Raji (cell line): Measurements from ENCODE around the gene GHITM.

Experiments used
- POLR2A ChIP-seq: IDR thresholded peaks from 2 replicates; pipeline ENCODE4 v1.6.1; 2011; ENCODE audit warnings: low read depth, low read length, control low read depth; ENCODE audit not compliant: insufficient read depth

Gene GHITM

DNA sequence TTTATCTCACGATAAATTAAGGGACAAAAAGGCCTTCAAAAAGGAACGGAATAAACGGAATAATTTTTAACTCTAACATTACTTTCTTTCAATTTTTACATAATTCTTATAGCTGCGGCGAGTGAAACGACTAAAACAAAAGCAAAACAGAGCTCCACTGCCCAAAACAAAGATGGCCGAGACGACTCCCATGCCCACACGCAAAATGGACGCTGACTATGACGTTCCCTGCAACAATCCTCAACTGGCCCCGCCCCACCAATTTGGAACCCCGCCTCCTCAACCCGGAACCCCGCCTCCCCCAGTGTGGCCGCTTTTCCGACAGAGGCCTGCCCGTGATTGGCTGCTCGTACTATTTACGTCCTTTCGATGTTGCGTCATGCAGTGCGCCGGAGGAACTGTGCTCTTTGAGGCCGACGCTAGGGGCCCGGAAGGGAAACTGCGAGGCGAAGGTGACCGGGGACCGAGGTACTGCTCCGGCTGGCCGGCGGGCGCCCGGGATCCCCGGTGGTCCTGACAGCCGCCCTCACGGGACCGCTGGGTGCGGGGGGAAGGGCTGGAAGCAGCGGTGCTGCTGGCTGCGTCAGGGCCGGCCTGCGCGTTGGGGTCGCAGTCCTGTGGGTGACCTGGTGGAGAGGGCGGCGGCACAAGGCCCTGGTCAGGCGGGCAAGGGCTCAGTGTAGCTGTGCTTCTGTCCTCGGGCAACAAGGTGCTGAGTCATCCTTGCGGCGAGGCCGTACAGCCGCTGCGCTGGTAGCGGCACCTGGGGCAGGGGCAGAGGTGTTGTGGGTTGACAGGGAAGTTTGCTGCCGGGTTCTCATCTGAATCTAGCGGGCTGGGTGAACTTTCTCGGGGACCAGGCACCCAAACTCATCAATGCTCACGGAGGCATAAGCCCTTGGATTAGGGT, at the start of gene GHITM:
GHITM (plus strand) TSS at position 384 of the 910 bp plus-strand sequence. CDS start 1,992 bp downstream, outside the sequence.
- peak; percentile 77 for TF ChIP-seq POLR2A

DNA sequence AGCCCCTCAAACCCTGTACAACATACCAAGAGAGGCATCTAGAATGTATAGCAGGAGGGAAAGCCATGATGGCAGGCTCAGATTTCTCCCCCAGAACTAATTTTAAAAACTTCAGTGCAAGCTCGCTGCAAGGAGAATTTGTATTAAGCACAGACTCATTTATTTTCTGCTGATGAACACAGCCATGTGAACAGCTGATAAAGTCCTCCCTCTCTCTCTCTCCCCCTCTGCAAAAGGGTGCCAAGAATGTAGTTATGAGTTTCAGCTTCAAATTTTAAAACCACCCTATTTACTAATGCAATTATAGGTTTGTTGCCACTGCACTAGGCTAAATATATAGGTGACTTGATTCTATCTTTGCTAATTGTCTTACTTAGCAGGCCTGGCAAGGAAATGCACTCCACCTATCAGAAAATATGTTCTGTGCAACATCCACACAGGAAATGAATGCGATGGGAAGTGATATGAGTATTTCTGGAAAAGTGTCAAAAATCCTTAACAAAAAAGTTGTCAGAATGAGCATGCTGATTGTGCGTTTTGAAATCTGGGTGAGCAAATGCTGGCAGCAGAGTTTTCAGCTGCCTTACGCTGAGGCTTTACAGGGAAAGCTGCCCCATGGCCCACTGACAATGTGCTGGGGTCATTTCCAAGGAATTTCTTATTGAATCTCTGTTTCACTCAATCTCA, 43.4 kb upstream of the GHITM start:
- TF ChIP-seq POLR2A = no peak

- no peak for TF ChIP-seq POLR2A
Measured at GRCh38 chr10:84097787-84098353, 41.4 kb upstream of the GHITM start.

DNA sequence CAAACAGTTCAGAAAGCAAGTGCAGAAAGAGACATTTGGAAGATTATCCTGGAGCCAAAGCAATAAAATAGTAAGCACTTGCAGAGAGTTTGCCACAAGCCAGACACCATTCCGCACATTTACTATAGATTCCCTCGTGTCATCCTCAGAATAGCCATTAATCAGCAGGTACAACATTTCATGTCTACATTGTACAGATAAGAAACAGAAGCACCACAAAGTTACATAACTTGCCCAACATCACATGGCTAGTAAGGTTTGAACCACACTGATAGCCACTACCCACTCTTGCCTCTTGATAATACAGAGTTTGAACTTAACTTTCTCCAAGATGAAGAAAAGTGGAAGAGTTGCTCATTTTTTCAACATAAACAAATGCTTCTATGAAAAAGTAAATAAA, 40.6 kb upstream of the GHITM start:
- no peak for TF ChIP-seq POLR2A

- no peak for TF ChIP-seq POLR2A
Measured at GRCh38 chr10:84101042-84101441, 38.3 kb upstream of the GHITM start.

DNA sequence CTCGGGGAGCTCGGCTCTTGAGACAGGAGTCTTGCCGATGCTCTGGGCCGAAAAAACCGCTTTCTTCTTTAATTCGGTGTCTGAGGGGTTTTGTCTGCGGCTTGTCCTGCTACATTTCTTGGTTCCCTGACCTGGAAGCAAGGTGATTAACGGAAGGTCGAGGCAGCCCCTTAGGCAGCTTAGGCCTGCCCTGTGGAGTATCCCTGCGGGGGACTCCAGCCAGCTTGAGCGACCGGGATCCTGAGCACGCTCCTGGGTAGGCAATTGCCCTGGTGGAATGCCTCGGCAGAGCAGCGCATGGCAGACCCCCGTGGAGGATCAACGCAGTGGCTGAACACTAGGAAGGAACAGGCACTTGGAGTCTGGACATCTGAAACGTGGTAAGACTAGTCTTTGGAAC, 30.5 kb upstream of the GHITM start:
- no peak for TF ChIP-seq POLR2A

GRCh38 chr10:84114088-84114667, 25.1 kb upstream of the GHITM start:
- TF ChIP-seq POLR2A = no peak

- no peak for TF ChIP-seq POLR2A
Measured at GRCh38 chr10:84117686-84118394, 21.5 kb upstream of the GHITM start.

- no peak for TF ChIP-seq POLR2A
Measured at GRCh38 chr10:84118395-84119006, 20.8 kb upstream of the GHITM start.

DNA sequence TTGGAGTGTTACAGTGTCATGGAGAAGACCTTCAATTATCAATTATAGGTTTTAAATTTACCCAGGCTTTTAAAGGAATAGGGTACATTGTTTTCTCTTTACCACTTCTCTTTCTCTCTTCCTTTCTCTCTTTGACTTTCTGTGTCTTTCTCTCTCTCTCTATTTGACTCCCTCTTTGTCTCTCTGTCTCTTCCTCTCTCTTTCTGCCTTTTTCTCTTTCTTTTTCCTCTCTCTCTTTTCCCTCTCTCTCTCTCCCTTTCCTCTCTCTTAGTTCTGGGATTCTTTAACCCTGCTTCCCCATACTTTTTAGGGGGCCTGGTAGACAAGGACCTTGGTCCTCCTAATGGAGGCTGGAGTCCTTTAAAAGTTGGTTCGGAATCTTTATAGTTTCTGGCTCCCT, 15.9 kb upstream of the GHITM start:
- TF ChIP-seq POLR2A = no peak

GRCh38 chr10:84126785-84127167, 12.5 kb upstream of the GHITM start:
- no peak for TF ChIP-seq POLR2A

DNA sequence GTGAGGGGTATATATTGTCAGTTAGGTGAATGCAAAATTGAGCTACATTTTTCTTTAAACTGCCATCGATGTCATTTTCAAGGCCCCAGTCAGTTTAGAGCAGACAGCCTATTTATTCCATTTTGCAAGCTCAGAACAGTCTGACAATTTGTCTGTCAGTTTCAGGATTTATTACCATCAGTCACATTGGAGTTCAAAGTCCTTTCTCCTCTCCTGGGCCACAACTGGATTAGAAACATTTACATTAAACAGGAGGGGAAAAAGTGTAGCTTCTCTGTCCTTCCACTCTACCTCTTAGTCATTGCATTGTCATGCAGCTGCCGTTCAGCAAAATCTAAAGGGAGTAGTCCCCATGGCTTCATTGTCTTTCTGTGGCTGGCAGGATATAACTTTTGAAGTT, 3.5 kb upstream of the GHITM start:
- no peak for TF ChIP-seq POLR2A

DNA sequence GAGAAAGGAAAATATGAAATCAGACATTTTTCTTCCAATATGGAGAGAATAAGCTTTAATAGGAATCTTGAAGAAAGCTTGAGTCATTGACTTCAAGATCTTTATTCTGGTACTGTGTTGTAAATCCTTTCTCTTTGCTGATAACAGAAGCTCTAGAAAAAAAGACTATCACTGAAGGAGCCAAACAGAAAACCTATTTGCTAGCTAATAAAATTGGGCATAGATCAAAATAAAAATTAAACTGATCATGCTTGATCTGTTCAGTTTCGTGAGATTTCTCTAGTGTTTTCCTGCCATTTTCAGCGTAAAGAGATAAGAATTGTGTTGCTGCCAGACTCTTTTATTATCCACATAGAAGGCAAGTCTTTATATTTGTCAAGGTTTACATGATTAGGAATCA, 1.5 kb upstream of the GHITM start:
- TF ChIP-seq POLR2A = no peak

DNA sequence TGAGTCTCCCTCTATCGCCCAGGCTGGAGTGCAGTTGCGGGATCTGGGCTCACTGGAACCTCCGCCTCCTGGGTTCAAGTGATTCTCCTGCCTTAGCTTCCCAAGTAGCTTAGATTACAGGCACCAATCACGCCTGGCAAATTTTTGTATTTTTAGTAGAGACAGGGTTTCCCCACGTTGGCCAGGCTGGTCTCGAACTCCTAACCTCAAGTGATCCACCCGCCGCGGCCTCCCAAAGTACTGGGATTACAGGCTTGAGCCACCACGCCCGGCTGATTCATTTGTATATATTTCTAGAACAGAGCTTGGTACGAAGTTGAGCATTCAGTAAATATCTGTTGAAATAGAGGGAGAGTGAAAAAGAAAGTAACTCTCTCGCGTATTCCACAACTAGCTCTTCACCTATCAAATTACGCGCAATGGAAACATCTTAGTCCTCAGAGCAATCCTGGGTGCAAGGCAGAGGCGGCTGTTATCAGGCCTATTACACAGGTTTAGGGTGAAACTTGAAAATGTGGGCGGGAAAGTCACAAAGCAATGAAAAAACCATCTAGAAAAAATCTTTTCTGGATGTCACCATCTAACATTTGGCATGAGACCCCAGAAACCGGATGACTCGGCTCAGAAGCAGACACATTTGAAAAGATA, 707 bp upstream of the GHITM start:
- no peak for TF ChIP-seq POLR2A
